Caco-2 (cell line): ENCODE data around the gene SGCA. TPM values are rescaled to one million over a fixed set of nuclear protein-coding genes. Genes with fewer than 3 reads are reported as not detected.

Source experiments
- BruUV-seq: library from RNA; stranded (reverse); fragments of 400-500 nt; replicated peaks from 2 replicates; lab custom pipeline; 2021; lab: Mats Ljungman, UMichigan
- CTCF ChIA-PET: fragments of 300-600 bp; sonication (Branson Sonifier 250); formaldehyde crosslinking; loops from one replicate; lab custom pipeline; 2022; ENCODE audit warnings: antibody characterized with exemption; lab: Charles Lee
- POLR2A ChIA-PET: fragments of 300-600 bp; sonication (Branson Sonifier 250); formaldehyde crosslinking; loops from one replicate; lab custom pipeline; 2022; ENCODE audit warnings: antibody characterized with exemption; lab: Charles Lee
- DNase-seq, 2 experiments: peaks; one replicate each; pipeline versions ENCODE4 v3.0.0 to v3.0.0-alpha.2; 2020 to 2022
- H3K27me3 ChIP-seq: replicated peaks from 2 replicates; pipeline ENCODE4 v1.6.0; 2011; ENCODE audit warnings: low read length; ENCODE audit not compliant: control insufficient read depth, insufficient read depth
- H3K36me3 ChIP-seq: 2 replicates; pipeline ENCODE4 v1.5.1; 2011; ENCODE audit warnings: low read length; ENCODE audit not compliant: control insufficient read depth, insufficient read depth
- H3K4me1 ChIP-seq: fragments of 250-450 bp; sonication (Bioruptor Pico); 2 replicates; pipeline ENCODE4 v1.5.1; 2020; ENCODE audit warnings: mild to moderate bottlenecking
- H3K4me3 ChIP-seq: 2 replicates; pipeline ENCODE4 v1.5.1; 2011; ENCODE audit warnings: low read depth, mild to moderate bottlenecking, control low read depth, low read length
- H3K9me3 ChIP-seq: fragments of 250-450 bp; sonication (Bioruptor Pico); 2 replicates; pipeline ENCODE4 v1.5.1; 2020; ENCODE audit warnings: mild to moderate bottlenecking, moderate library complexity
- H3K27ac Mint-ChIP-seq: one replicate; pipeline ENCODE4 v1.8.0; 2022; ENCODE audit warnings: mixed read lengths; ENCODE audit not compliant: unreplicated experiment
- H3K27me3 Mint-ChIP-seq: one replicate; pipeline ENCODE4 v1.8.0; 2022; ENCODE audit warnings: mixed read lengths; ENCODE audit not compliant: insufficient read depth, unreplicated experiment
- H3K36me3 Mint-ChIP-seq: one replicate; pipeline ENCODE4 v1.8.0; 2022; ENCODE audit warnings: mild to moderate bottlenecking, mixed read lengths; ENCODE audit not compliant: insufficient read depth, unreplicated experiment
- H3K4me1 Mint-ChIP-seq: one replicate; pipeline ENCODE4 v1.8.0; 2022; ENCODE audit warnings: low read depth, mixed read lengths; ENCODE audit not compliant: unreplicated experiment
- H3K4me3 Mint-ChIP-seq: one replicate; pipeline ENCODE4 v1.8.0; 2022; ENCODE audit warnings: mild to moderate bottlenecking, moderate library complexity, mixed read lengths; ENCODE audit not compliant: unreplicated experiment
- H3K9me3 Mint-ChIP-seq: one replicate; pipeline ENCODE4 v1.8.0; 2022; ENCODE audit warnings: mixed read lengths; ENCODE audit not compliant: unreplicated experiment
- intact Hi-C: fragments of 100-400 bp; cut with micrococcal nuclease; formaldehyde crosslinking; loops from one replicate; pipeline ENCODE4 v1.10.0; 2022; ENCODE audit not compliant: unreplicated experiment
- total RNA-seq: library from RNA; stranded (reverse); gene quantifications from 2 replicates; pipeline ENCODE4 v1.2.3, GENCODE V29; 2022
- TF ChIP-seq, protein P1 (sequence below), 2 experiments: fragments of 200-600 bp in 1 of 2; IDR thresholded peaks; 1 replicate in 1 of 2; 2 replicates in 1 of 2; pipeline versions ENCODE4 v1.5.1 to v1.8.0; 2011 to 2022; ENCODE audit warnings: antibody characterized with exemption in 1 of 2, control low read depth in 1 of 2, inconsistent platforms in 1 of 2, low read depth in 1 of 2, low read length in 1 of 2, mild to moderate bottlenecking in 1 of 2, moderate library complexity in 1 of 2; ENCODE audit not compliant: insufficient read depth in 1 of 2, severe bottlenecking in 1 of 2, unreplicated experiment in 1 of 2

SGCA gene
- total RNA-seq, 1 experiment from 2014 or later = not detected

DNA sequence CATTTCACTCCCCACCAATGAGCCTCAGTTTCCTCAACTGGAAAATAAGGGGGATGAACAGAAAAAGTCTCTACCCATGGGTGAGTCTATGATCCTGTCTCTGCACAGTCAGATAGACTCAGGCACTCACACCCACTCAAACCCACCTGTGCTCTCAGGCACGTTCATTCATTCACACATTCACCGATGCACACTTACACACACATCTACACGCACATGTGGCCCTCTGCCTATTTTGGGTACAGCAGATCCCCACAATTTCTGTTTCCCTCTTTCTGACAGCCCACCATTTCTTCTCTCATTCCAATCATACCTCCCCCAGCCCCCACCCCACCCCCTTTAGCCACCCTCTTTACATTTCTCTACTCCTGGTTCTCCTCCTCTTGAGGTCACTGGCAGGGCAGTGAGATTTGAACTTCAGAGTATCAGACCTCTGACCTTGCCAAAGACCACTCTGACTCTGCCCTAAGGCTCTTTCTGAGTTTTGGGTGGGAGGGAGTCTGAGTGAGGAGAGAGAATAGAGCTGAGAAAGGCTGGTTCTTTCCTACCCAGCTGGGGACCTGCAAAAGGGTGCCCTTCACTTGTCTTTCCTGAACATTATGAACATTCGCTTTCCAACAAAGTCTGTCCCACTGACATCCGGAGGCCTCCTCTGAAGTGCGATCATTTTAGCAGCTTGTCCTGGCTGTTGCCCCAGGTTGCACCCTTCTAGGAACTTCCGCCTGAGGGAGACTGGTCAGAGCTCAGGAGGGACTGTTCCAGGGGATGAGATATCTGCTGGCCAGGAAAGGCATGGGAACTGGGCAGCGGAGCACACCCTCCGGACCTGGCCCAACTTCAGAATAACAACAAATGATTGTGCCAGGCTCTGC lies 45.7 kb downstream of the SGCA start:
- no peak overlapping the region for H3K4me3 Mint-ChIP-seq
- no TSS peak for BruUV-seq
- Histone ChIP-seq H3K9me3 (no peaks in the 10 kb centered on the region), H3K27me3 (no peaks in the 10 kb centered on the region), H3K4me3 (no peak overlapping the region), H3K36me3 (no peaks in the 10 kb centered on the region), H3K4me1 (peaks cover 70% of the 10 kb centered on the region)
- ChIA-PET CTCF (interaction anchor here (1.1 kb wide), 1 partner anchor 32 kb away, joined by 5 read pairs; no protein-coding TSS in a partner anchor), POLR2A (no interaction called here)
- intact Hi-C loops = loop anchor here (1.0 kb wide), 1 partner anchor 9 kb away; no protein-coding TSS in a partner anchor
- no peaks in the 10 kb centered on the region for H3K27me3 Mint-ChIP-seq
- H3K27ac Mint-ChIP-seq = peak overlapping the region; percentile 56
- TF ChIP-seq, protein P1, sequence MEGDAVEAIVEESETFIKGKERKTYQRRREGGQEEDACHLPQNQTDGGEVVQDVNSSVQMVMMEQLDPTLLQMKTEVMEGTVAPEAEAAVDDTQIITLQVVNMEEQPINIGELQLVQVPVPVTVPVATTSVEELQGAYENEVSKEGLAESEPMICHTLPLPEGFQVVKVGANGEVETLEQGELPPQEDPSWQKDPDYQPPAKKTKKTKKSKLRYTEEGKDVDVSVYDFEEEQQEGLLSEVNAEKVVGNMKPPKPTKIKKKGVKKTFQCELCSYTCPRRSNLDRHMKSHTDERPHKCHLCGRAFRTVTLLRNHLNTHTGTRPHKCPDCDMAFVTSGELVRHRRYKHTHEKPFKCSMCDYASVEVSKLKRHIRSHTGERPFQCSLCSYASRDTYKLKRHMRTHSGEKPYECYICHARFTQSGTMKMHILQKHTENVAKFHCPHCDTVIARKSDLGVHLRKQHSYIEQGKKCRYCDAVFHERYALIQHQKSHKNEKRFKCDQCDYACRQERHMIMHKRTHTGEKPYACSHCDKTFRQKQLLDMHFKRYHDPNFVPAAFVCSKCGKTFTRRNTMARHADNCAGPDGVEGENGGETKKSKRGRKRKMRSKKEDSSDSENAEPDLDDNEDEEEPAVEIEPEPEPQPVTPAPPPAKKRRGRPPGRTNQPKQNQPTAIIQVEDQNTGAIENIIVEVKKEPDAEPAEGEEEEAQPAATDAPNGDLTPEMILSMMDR (IDR thresholded peaks at IDR 0.05; ENCODE audit: insufficient read depth in 1 of 2, low read depth in 1 of 2, low read length in 1 of 2, severe bottlenecking in 1 of 2, unreplicated experiment in 1 of 2) = no peak
- peaks cover 68% of the 10 kb centered on the region for H3K4me1 Mint-ChIP-seq
- H3K36me3 Mint-ChIP-seq = no peaks in the 10 kb centered on the region
- no peak for DNase-seq
- H3K9me3 Mint-ChIP-seq = no peaks in the 10 kb centered on the region

DNA sequence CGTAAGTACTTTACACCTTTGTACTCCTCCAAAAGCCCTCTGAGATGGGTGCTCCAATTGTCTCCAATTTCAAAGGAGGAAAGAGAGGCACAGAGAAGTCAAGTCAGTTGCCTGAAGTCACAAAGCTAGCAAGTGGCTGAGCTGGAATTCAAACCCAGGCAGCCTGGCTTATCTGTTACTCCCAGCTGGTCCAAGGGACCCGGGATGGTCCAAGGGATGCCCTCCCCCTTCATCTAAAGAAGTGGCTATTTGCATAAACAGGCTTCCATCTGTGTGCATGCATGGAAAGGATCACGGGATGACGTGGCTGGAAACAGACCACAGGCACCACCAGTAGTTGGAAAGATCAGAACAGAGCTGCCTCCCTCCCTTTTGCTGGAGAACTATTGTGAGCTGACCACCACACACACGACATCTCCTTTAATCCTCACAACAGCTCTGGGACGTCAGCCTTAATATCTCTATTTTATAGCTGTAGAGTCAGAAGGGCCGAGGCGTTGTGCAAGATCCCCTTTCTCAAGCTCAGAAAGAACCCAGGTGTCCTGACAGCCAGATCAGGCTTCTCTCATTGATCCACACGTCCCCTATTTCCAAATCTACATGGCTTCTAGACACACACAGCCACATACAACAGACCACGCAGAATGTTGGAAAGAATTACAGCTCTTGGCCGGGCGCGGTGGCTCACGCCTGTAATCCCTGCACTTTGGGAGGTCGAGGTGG lies 46.5 kb downstream of the SGCA start:
- no peaks in the 10 kb centered on the region for H3K36me3 ChIP-seq
- POLR2A ChIA-PET = no interaction called here
- H3K27ac Mint-ChIP-seq = peak overlapping the region; percentile 10
- peaks cover 70% of the 10 kb centered on the region for H3K4me1 ChIP-seq
- DNase-seq = no peak
- intact Hi-C loops = no loop called here
- no peaks in the 10 kb centered on the region for H3K36me3 Mint-ChIP-seq
- H3K4me3 Mint-ChIP-seq = no peak overlapping the region
- peaks cover 60% of the 10 kb centered on the region for H3K4me1 Mint-ChIP-seq
- CTCF ChIA-PET = interaction anchor here (0.7 to 1.2 kb wide), 2 partner anchors 12 to 81 kb away, joined by 4 to 6 read pairs; no protein-coding TSS in a partner anchor
- no peak overlapping the region for H3K4me3 ChIP-seq
- no peaks in the 10 kb centered on the region for H3K9me3 ChIP-seq
- no peaks in the 10 kb centered on the region for H3K9me3 Mint-ChIP-seq
- TF ChIP-seq, protein P1 (IDR thresholded peaks at IDR 0.05; ENCODE audit: insufficient read depth in 1 of 2, low read depth in 1 of 2, low read length in 1 of 2, severe bottlenecking in 1 of 2, unreplicated experiment in 1 of 2) = no peak
- no peaks in the 10 kb centered on the region for H3K27me3 ChIP-seq
- H3K27me3 Mint-ChIP-seq = no peaks in the 10 kb centered on the region
- no TSS peak for BruUV-seq
